Sigmoid colon (tissue), 7 donors: ENCODE results near the gene RPH3AL. TPM values are rescaled to one million over a fixed set of nuclear protein-coding genes. Genes with fewer than 3 reads are reported as not detected.
"Not testable (repeated sequence)": the region's sequence is repeated elsewhere in the genome, so short reads cannot be mapped to it uniquely, and the experiment has no call there.

ENCODE experiments used
- DNase-seq: peaks from one replicate; pipeline ENCODE4 v3.0.0-alpha.2; 2019
- H3K27ac ChIP-seq, 4 donors: fragments of 200-600 bp; sonication (generic); one replicate each; pipeline ENCODE4 v1.5.1; 2016 to 2019; ENCODE audit warnings: mild to moderate bottlenecking in 1 of 4
- H3K27me3 ChIP-seq, 3 donors: fragments of 200-600 bp; sonication (generic); one replicate each; pipeline ENCODE4 v1.5.1; 2019; ENCODE audit warnings: mild to moderate bottlenecking in 1 of 3
- H3K36me3 ChIP-seq, 4 donors: fragments of 200-600 bp; sonication (generic); one replicate each; pipeline ENCODE4 v1.5.1; 2016 to 2019
- H3K4me1 ChIP-seq, 4 donors: fragments of 200-600 bp; sonication (generic); one replicate each; pipeline ENCODE4 v1.5.1; 2017 to 2019
- H3K4me3 ChIP-seq, 4 donors: fragments of 200-600 bp; sonication (generic); one replicate each; pipeline ENCODE4 v1.5.1; 2017 to 2019; ENCODE audit warnings: mild to moderate bottlenecking in 2 of 4, moderate library complexity in 1 of 4
- H3K9me3 ChIP-seq, 4 donors: fragments of 200-600 bp in 3 of 4; sonication (generic) in 3 of 4; one replicate each; pipeline versions ENCODE4 v1.5.1 to v1.6.1; 2013 to 2019
- EP300 ChIP-seq, 4 donors: sonication (generic); formaldehyde crosslinking; IDR thresholded peaks; one replicate each; pipeline ENCODE4 v1.6.1; 2017; ENCODE audit warnings: antibody characterized with exemption in 4 of 4
- POLR2A ChIP-seq, 2 donors: fragments of 450-650 bp; IDR thresholded peaks; one replicate each; pipeline ENCODE4 v1.6.1; 2016; ENCODE audit warnings: antibody characterized with exemption in 2 of 2, mild to moderate bottlenecking in 2 of 2, moderate library complexity in 2 of 2
- POLR2AphosphoS5 ChIP-seq, 4 donors: sonication (generic); formaldehyde crosslinking; IDR thresholded peaks; one replicate each; pipeline ENCODE4 v1.6.1; 2017; ENCODE audit warnings: antibody characterized with exemption in 4 of 4
- WGBS, 2 donors: extraction: QIAGEN DNeasy Blood & Tissue Kit; methylation state at CpG; one replicate each; pipeline ENCODE4 v1.1.7; 2013; 5-methylcytosine and 5-hydroxymethylcytosine counted together
- intact Hi-C: fragments of 100-400 bp; cut with DNase I; formaldehyde crosslinking; loops from one replicate; pipeline ENCODE4 v1.15.1; 2023
- polyA plus RNA-seq, 3 donors: library from polyadenylated mRNA; stranded (reverse); fragments of 200-250 nt; gene quantifications; one replicate each; pipeline ENCODE4 v1.2.3, GENCODE V29; 2013
- total RNA-seq, 4 donors: library from RNA; depleted of rRNA; stranded (reverse); fragments of >200 nt; gene quantifications; one replicate each; pipeline ENCODE4 v1.1.0, GENCODE V29; 2016
- TF ChIP-seq, protein P1 (sequence below), 4 experiments: fragments of 450-650 bp in 3 of 4; fragments of 200-600 bp in 1 of 4; IDR thresholded peaks; one replicate each; pipeline ENCODE4 v1.5.1; 2016 to 2019; ENCODE audit warnings: antibody characterized with exemption in 4 of 4, mild to moderate bottlenecking in 3 of 4, moderate library complexity in 2 of 4
- donor health status: healthy with polysubstance abuse.
- donor health status: Bipolar disorder and iron deficiency.
- donor health status: healthy.

Gene RPH3AL
- total and polyA plus RNA-seq, 7 donors, result 1.8 to 23.1 (median 12.7) TPM

DNA sequence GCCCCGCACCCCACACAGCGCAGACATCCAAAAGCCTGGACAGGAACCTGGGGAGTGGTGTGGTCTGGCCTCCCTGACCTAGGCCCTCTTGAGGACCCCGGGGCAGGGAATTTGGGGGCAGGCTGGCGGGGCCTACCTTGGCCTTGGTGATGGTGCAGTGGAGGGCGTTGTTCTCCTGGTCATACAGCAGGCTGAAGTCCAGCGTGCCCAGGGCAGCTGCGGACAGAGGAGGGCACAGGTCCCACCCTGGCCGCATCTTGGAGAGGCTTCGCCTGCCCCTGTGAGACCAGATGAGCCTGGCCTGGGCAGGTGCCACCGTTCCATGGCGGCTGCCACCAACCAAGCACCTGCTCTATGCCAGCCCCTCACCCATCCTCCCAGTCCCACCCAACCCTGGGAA lies 180.2 kb downstream of the RPH3AL start:
- no peaks in the 10 kb centered on the region for H3K4me1 ChIP-seq
- peaks cover 0 to 8% (median 0%) of the 10 kb centered on the region in 3 donors for H3K27me3 ChIP-seq
- 84 to 92% methylated on average over 11 of the region's 11 CpGs for WGBS, 2 donors
- no peaks in the 10 kb centered on the region for H3K36me3 ChIP-seq
- intact Hi-C loops, result no loop called here
- no peak overlapping the region for H3K4me3 ChIP-seq
- no peak for DNase-seq
- no peak overlapping the region for H3K27ac ChIP-seq
- TF ChIP-seq, protein P1, sequence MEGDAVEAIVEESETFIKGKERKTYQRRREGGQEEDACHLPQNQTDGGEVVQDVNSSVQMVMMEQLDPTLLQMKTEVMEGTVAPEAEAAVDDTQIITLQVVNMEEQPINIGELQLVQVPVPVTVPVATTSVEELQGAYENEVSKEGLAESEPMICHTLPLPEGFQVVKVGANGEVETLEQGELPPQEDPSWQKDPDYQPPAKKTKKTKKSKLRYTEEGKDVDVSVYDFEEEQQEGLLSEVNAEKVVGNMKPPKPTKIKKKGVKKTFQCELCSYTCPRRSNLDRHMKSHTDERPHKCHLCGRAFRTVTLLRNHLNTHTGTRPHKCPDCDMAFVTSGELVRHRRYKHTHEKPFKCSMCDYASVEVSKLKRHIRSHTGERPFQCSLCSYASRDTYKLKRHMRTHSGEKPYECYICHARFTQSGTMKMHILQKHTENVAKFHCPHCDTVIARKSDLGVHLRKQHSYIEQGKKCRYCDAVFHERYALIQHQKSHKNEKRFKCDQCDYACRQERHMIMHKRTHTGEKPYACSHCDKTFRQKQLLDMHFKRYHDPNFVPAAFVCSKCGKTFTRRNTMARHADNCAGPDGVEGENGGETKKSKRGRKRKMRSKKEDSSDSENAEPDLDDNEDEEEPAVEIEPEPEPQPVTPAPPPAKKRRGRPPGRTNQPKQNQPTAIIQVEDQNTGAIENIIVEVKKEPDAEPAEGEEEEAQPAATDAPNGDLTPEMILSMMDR (IDR thresholded peaks at IDR 0.05), result no peak
- no peak for TF ChIP-seq POLR2A (IDR thresholded peaks at IDR 0.05)
- no peak for TF ChIP-seq EP300 (IDR thresholded peaks at IDR 0.05)
- TF ChIP-seq POLR2AphosphoS5 (IDR thresholded peaks at IDR 0.05), result no peak
- H3K9me3 ChIP-seq, result no peaks in the 10 kb centered on the region

DNA sequence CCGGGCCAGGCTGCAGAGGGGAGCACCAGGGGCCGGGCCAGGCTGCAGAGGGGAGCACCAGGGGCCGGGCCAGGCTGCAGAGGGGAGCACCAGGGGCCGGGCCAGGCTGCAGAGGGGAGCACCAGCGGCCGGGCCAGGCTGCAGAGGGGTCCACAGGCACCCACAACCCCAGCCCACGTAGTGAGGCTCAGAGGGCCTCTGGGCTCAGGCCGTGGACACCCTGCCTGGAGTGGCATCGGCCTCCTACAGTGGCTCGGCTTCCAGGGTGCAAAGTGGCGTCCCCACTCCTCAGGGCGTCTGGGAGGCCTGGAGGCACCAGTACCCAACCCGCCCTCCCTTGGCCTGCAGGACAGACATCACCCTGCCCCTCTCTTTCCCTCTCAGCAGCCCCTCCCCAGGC lies 180.7 kb downstream of the RPH3AL start:
- no peak overlapping the region for H3K27ac ChIP-seq
- intact Hi-C loops, result no loop called here
- no peaks in the 10 kb centered on the region for H3K36me3 ChIP-seq
- peaks cover 0 to 4% (median 0%) of the 10 kb centered on the region in 3 donors for H3K27me3 ChIP-seq
- H3K4me3 ChIP-seq, result no peak overlapping the region
- TF ChIP-seq POLR2A (IDR thresholded peaks at IDR 0.05) (no peak), EP300 (IDR thresholded peaks at IDR 0.05) (no peak), POLR2AphosphoS5 (IDR thresholded peaks at IDR 0.05) (no peak)
- TF ChIP-seq, protein P1 (IDR thresholded peaks at IDR 0.05), result no peak
- no peak for DNase-seq
- no peaks in the 10 kb centered on the region for H3K9me3 ChIP-seq
- H3K4me1 ChIP-seq, result no peaks in the 10 kb centered on the region
- WGBS, 2 donors, result 91 to 96% methylated on average over 12 of the region's 13 CpGs

DNA sequence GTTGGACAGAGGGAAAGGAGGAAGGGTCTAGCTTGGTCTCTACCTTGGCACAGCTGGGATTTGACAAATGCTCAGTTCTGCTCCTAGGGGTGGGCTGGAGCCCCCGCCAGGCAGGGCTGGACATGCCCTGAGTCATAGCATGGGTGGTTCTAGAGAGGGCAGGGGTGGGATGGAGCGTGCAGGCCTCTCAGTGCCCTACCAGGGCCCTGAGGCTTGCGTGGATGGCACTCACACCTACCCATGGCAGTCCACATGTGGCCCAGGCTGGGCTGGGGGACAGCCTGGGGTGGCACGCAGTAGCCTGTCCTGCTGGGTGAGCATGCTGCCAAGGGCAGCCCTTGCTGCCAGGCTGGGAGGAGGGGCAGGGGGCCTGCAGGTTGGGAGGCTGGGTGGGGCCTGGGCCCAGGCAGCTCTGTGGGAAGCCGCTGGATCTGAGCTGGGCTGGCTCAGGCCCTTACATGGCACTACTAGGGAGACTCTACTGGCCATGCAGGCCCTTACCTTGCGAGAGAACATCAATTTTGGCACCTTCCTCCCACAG lies 182.4 kb downstream of the RPH3AL start:
- H3K27me3 ChIP-seq, result peaks cover 0 to 4% (median 0%) of the 10 kb centered on the region in 3 donors
- no peak overlapping the region for H3K4me3 ChIP-seq
- intact Hi-C loops, result no loop called here
- no peaks in the 10 kb centered on the region for H3K4me1 ChIP-seq
- DNase-seq, result no peak
- TF ChIP-seq EP300 (IDR thresholded peaks at IDR 0.05) (no peak), POLR2A (IDR thresholded peaks at IDR 0.05) (no peak), POLR2AphosphoS5 (IDR thresholded peaks at IDR 0.05) (no peak)
- TF ChIP-seq, protein P1 (IDR thresholded peaks at IDR 0.05), result no peak
- H3K36me3 ChIP-seq, result no peaks in the 10 kb centered on the region
- WGBS, 2 donors, result 91 to 93% methylated on average over 6 of the region's 6 CpGs
- no peak overlapping the region for H3K27ac ChIP-seq
- no peaks in the 10 kb centered on the region for H3K9me3 ChIP-seq

DNA sequence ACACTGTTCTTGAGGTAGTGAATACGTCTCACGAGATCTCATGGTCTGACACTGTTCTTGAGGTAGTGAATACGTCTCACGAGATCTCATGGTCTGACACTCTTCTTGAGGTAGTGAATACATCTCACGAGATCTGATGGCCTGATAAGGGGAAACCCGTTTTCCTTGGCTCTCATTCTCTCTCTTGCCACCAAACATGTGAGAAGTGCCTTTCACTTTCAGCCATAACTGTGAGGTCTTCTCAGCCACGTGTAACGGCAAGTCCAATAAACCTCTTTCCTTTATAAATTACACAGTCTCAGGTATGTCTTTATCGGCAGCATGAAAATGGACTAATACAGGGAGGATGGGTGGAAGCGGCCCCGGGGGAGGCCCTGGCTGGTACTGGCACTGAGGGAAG lies 184.0 kb downstream of the RPH3AL start:
- H3K27ac ChIP-seq, intact Hi-C loops, H3K36me3 ChIP-seq, H3K4me1 ChIP-seq, H3K27me3 ChIP-seq, H3K4me3 ChIP-seq, DNase-seq, H3K9me3 ChIP-seq: not testable (repeated sequence)
- 70 to 75% methylated on average over 9 of the region's 11 CpGs for WGBS, 2 donors

DNA sequence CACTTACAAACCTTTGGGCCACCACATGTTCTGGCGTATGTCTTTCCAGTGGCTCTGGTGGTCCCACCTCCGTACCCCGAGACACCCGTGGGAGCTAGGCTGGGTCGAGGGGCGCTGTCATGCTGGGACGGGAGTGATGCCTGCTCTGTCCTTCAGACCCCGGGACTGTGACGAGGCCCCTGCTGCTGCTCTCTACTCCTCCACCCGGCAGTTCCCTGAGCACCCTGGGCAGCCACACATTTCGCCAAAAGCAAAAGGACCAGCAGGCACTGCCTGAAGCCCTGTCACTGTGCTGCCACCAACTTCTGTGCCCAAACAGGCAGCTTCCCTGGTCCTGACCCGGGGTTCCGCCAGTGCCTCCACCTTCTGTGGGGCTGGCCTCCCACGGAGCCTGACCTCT lies 186.7 kb downstream of the RPH3AL start:
- Histone ChIP-seq H3K36me3 (no peaks in the 10 kb centered on the region), H3K27ac (no peak overlapping the region), H3K4me1 (no peaks in the 10 kb centered on the region), H3K9me3 (no peaks in the 10 kb centered on the region), H3K4me3 (no peak overlapping the region), H3K27me3 (no peaks in the 10 kb centered on the region)
- DNase-seq, result no peak
- TF ChIP-seq POLR2A (IDR thresholded peaks at IDR 0.05) (no peak), EP300 (IDR thresholded peaks at IDR 0.05) (no peak), POLR2AphosphoS5 (IDR thresholded peaks at IDR 0.05) (no peak)
- TF ChIP-seq, protein P1 (IDR thresholded peaks at IDR 0.05), result no peak
- 92 to 94% methylated on average over 14 of the region's 14 CpGs for WGBS, 2 donors
- intact Hi-C loops, result no loop called here
